ENCODE measurements around the gene PLA2G4E. TPM values are rescaled to one million over a fixed set of nuclear protein-coding genes. Genes with fewer than 3 reads are reported as not detected.

Gene PLA2G4E
- not detected for total RNA-seq

DNA sequence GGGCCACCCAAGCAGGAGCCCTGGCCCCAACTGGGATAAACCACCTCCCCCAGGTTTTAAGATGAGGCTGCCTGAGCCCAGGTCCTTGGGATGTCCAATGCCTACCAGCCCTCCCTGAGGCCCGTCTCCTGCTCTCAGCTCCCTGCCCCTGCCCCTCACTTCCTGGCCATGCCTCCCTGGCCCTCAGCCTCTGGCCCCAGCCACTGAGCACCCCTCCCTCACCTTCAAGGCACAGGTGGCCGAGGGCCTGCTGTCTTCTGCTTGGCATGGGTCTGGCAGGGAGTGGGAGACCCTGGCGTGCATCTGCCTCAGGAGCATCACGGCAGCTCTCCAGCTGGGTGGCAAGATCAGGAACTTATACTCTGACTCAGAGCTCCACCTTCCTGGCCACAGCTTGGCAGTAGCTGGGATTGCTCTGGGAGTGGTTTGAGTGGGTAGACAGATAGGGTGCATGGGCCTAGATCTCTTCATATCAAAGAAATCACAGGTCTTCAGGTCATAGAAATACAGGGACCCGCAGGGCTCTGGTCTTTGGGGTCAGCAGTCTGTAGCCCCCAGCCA lies at the start of gene PLA2G4E:
TSS of gene PLA2G4E (minus strand) at position 330 of the 561 bp plus-strand sequence. CDS start at position 318, 12 bp downstream.
- H3K27ac Mint-ChIP-seq, result no peak within 1 kb of the TSS
- POLR2A ChIA-PET, result no interaction called here
- no peak within 1 kb of the TSS for H3K4me3 Mint-ChIP-seq
- H3K36me3 Mint-ChIP-seq (ENCODE audit: low read depth), result no peaks in the 10 kb centered on the region
- no peak for DNase-seq
- H3K4me1 Mint-ChIP-seq, result no peaks in the 10 kb centered on the region
- no peaks in the 10 kb centered on the region for H3K9me3 Mint-ChIP-seq
- H3K27me3 Mint-ChIP-seq, result peaks cover 2% of the 10 kb centered on the region
- CTCF ChIA-PET, result interaction anchor here (1.5 kb wide), 1 partner anchor 31 kb away, joined by 7 read pairs; no protein-coding TSS in a partner anchor

DNA sequence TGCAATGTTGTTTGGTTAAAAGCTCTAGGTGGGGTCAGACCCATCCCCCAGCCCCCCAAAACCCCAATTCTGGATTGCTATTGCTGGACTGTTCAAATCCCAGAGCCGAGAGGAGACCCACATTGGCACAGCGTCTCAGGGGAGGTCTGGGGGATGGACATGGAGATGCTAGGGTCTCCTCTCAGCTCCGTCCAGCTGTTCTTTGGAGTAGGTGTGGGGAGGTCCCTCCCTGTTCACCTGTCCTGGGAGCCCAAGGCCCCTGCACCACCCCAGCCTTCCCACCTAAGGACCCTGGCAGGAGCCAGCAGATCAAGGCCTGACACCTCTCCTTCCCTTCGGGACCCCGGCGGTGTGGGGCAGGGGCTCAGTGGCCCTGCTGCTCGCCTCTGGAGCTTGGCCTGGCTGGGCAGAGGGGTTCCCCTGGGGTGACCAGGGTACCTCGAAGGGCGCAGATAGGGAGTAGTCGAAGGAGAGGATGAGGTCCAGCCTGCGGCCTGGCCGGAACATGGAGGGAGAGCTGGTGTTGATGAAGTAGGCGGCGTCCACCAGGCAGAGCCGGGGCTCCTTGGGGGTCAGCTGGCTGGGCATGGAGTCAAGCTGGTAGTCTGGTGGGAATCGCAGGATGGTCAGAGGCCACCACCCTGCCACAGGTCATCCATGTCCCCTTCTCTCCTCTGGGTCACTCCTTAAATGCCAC lies 49.6 kb upstream of the PLA2G4E start:
- CTCF ChIA-PET, result interaction anchor here (1.6 kb wide), 1 partner anchor 14 kb away, joined by 4 read pairs; no protein-coding TSS in a partner anchor
- POLR2A ChIA-PET, result no interaction called here
- no peak for DNase-seq
- H3K9me3 Mint-ChIP-seq, result no peaks in the 10 kb centered on the region
- H3K27me3 Mint-ChIP-seq, result peaks cover 14% of the 10 kb centered on the region
- no peak overlapping the region for H3K27ac Mint-ChIP-seq
- peaks cover 2% of the 10 kb centered on the region for H3K4me1 Mint-ChIP-seq
- H3K4me3 Mint-ChIP-seq, result no peak overlapping the region
- H3K36me3 Mint-ChIP-seq (ENCODE audit: low read depth), result no peaks in the 10 kb centered on the region

- ChIA-PET POLR2A (no interaction called here), CTCF (interaction anchor here (0.8 to 1.6 kb wide), 3 partner anchors 15 to 68 kb away, joined by 3 to 4 read pairs (median 3); no protein-coding TSS in a partner anchor)
- no peaks in the 10 kb centered on the region for H3K36me3 Mint-ChIP-seq (ENCODE audit: low read depth)
- peaks cover 2% of the 10 kb centered on the region for H3K4me1 Mint-ChIP-seq
- no peak overlapping the region for H3K4me3 Mint-ChIP-seq
- H3K27ac Mint-ChIP-seq, result no peak overlapping the region
- DNase-seq, result no peak
- peaks cover 14% of the 10 kb centered on the region for H3K27me3 Mint-ChIP-seq
- no peaks in the 10 kb centered on the region for H3K9me3 Mint-ChIP-seq
Observed at GRCh38 chr15:42069496-42070278, 48.8 kb upstream of the PLA2G4E start.

GRCh38 chr15:42069025-42069424 lies 48.2 kb upstream of the PLA2G4E start:
- Mint-ChIP-seq H3K27me3 (peaks cover 11% of the 10 kb centered on the region), H3K9me3 (no peaks in the 10 kb centered on the region), H3K27ac (no peak overlapping the region), H3K36me3 (ENCODE audit: low read depth) (no peaks in the 10 kb centered on the region), H3K4me1 (peaks cover 2% of the 10 kb centered on the region), H3K4me3 (no peak overlapping the region)
- CTCF ChIA-PET, result interaction anchor here (0.5 to 1.6 kb wide), 5 partner anchors 15 to 580 kb away, joined by 3 to 4 read pairs (median 3); no protein-coding TSS in a partner anchor
- DNase-seq, result no peak
- POLR2A ChIA-PET, result no interaction called here

DNA sequence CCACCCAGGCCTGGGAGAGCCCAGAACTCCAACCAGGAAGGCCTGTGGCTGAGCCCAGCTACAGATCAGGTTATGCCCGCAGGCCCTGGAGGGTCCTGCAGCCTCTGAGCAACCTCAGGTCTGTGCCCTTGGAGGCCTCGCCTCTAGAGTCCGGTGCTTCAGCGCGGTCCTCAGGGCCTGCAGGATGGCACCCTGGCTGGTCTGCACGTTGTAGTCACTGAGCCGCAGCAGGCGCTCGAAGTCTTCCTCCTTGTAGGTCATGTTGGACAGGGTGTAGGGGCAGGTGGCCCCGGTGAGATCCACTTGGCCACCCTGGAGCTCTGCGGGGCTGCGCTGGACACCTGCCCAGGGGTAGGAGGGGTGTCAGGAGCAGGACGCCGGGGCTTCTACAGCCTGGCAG lies 47.8 kb upstream of the PLA2G4E start:
- no peak overlapping the region for H3K27ac Mint-ChIP-seq
- H3K27me3 Mint-ChIP-seq, result peaks cover 10% of the 10 kb centered on the region
- H3K4me1 Mint-ChIP-seq, result peaks cover 2% of the 10 kb centered on the region
- no peaks in the 10 kb centered on the region for H3K36me3 Mint-ChIP-seq (ENCODE audit: low read depth)
- no peak overlapping the region for H3K4me3 Mint-ChIP-seq
- ChIA-PET CTCF (interaction anchor here (0.5 to 1.3 kb wide), 4 partner anchors 15 to 581 kb away, joined by 3 read pairs; no protein-coding TSS in a partner anchor), POLR2A (no interaction called here)
- no peak for DNase-seq
- no peaks in the 10 kb centered on the region for H3K9me3 Mint-ChIP-seq

GRCh38 chr15:42066764-42067415 lies 46.0 kb upstream of the PLA2G4E start:
- no peak for DNase-seq
- Mint-ChIP-seq H3K4me3 (no peak overlapping the region), H3K9me3 (no peaks in the 10 kb centered on the region), H3K27ac (no peak overlapping the region), H3K27me3 (peaks cover 14% of the 10 kb centered on the region), H3K36me3 (ENCODE audit: low read depth) (no peaks in the 10 kb centered on the region), H3K4me1 (peaks cover 2% of the 10 kb centered on the region)
- POLR2A ChIA-PET, result no interaction called here
- CTCF ChIA-PET, result interaction anchor here (0.8 kb wide), 1 partner anchor 12 kb away, joined by 3 read pairs; no protein-coding TSS in a partner anchor

- no peaks in the 10 kb centered on the region for H3K9me3 Mint-ChIP-seq
- DNase-seq, result no peak
- H3K4me3 Mint-ChIP-seq, result no peak overlapping the region
- peaks cover 14% of the 10 kb centered on the region for H3K27me3 Mint-ChIP-seq
- ChIA-PET CTCF (interaction anchor here (1.1 to 1.4 kb wide), 3 partner anchors 9 to 25 kb away, joined by 3 to 6 read pairs (median 4); no protein-coding TSS in a partner anchor), POLR2A (no interaction called here)
- H3K36me3 Mint-ChIP-seq (ENCODE audit: low read depth), result no peaks in the 10 kb centered on the region
- no peak overlapping the region for H3K27ac Mint-ChIP-seq
- peaks cover 2% of the 10 kb centered on the region for H3K4me1 Mint-ChIP-seq
Observed at GRCh38 chr15:42065468-42065867, 44.6 kb upstream of the PLA2G4E start.

DNA sequence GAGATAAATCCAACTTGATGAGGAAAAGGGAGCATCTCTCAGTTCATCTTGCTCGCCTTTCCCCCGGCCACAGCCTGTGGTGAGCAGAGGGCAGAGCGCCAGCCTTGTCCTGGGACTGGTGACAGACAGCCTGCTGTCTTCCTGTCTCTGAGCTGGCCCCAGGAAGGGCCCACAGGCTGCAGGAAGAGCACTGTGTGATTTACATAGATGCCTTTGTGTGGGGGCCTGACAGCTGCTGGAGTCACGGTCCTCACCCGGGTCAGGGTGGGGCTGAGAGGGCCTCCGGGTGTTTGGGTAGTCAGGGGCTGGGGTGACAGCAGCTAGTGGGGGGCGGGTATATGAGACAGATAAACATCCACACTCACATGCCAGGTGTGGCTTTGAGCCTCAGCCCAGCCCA lies 44.2 kb upstream of the PLA2G4E start:
- H3K4me3 Mint-ChIP-seq, result no peak overlapping the region
- no peak overlapping the region for H3K27ac Mint-ChIP-seq
- DNase-seq, result no peak
- H3K27me3 Mint-ChIP-seq, result peaks cover 14% of the 10 kb centered on the region
- CTCF ChIA-PET, result interaction anchor here (1.1 to 1.4 kb wide), 4 partner anchors 10 to 75 kb away, joined by 3 to 6 read pairs (median 4); no protein-coding TSS in a partner anchor
- H3K9me3 Mint-ChIP-seq, result no peaks in the 10 kb centered on the region
- POLR2A ChIA-PET, result no interaction called here
- peaks cover 6% of the 10 kb centered on the region for H3K4me1 Mint-ChIP-seq
- H3K36me3 Mint-ChIP-seq (ENCODE audit: low read depth), result no peaks in the 10 kb centered on the region

DNA sequence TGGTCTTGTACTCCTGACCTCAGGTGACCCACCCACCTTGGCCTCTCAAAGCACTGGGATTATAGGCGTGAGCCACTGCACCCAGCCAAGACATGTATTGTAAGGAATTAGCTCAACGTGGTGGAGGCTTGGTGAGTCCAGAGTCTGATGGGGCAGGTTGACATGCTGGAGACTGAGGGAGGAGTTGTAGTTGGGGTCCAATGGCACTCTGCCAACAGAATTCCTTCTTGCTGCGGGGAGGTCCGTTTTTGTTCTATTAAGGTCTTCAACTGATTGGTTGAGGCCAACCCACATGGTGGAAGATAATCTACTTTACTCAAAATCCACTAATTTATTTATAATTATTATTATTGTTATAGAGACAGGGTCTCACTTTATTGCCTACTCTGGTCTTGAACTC lies 43.4 kb upstream of the PLA2G4E start:
- H3K9me3 Mint-ChIP-seq, result no peaks in the 10 kb centered on the region
- H3K27ac Mint-ChIP-seq, result no peak overlapping the region
- H3K27me3 Mint-ChIP-seq, result peaks cover 16% of the 10 kb centered on the region
- DNase-seq, result no peak
- no peaks in the 10 kb centered on the region for H3K36me3 Mint-ChIP-seq (ENCODE audit: low read depth)
- H3K4me1 Mint-ChIP-seq, result peaks cover 7% of the 10 kb centered on the region
- CTCF ChIA-PET, result interaction anchor here (1.1 to 1.2 kb wide), 2 partner anchors 13 to 75 kb away, joined by 3 read pairs; no protein-coding TSS in a partner anchor
- POLR2A ChIA-PET, result no interaction called here
- no peak overlapping the region for H3K4me3 Mint-ChIP-seq

DNA sequence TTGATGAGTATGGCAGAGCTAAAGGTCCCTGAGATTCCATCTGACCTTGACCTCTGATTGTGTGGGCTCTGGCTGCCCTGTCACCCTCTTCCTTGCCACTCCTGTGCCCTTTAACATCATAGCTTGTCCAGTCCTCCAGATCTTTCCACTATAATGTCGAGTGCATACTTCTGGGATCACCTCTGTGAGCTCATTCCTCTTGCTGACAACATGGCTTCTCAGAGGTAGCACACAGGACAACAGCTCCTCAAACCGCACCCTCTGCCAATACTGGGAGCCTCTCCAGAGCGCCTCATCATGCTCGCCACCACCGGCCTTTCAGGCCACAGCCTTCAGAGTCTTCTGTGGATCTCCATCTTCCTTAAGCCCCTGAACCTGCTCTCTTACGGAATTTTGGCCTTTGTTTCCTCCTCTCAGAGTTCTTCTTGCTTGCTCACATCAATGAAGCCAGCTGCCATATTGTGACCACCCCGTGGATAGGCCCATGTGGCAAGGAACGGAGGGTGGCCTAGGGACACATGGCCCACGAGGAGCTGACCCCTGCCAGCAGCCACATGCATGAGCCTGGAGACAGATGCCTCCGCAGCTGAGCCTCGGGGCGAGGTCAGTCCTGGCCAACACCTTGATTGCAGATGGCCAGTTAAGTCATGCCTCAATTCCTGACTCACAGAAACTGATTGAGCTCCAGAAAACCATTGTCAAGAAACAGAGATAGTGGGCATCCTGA lies 42.4 kb upstream of the PLA2G4E start:
- CTCF ChIA-PET, result interaction anchor here (0.7 to 1.2 kb wide), 8 partner anchors 11 to 411 kb away, joined by 3 to 4 read pairs (median 3); no protein-coding TSS in a partner anchor

GRCh38 chr15:42062284-42062806 lies 41.5 kb upstream of the PLA2G4E start:
- H3K27me3 Mint-ChIP-seq, result peaks cover 27% of the 10 kb centered on the region
- POLR2A ChIA-PET, result no interaction called here
- DNase-seq, result no peak
- H3K27ac Mint-ChIP-seq, result no peak overlapping the region
- no peak overlapping the region for H3K4me3 Mint-ChIP-seq
- CTCF ChIA-PET, result interaction anchor here (0.7 to 1.2 kb wide), 5 partner anchors 10 to 68 kb away, joined by 3 read pairs; no protein-coding TSS in a partner anchor
- H3K9me3 Mint-ChIP-seq, result no peaks in the 10 kb centered on the region
- H3K4me1 Mint-ChIP-seq, result peaks cover 7% of the 10 kb centered on the region
- no peaks in the 10 kb centered on the region for H3K36me3 Mint-ChIP-seq (ENCODE audit: low read depth)

More for the DNA sequence above, 42.4 kb upstream of the PLA2G4E start:
- POLR2A ChIA-PET, result no interaction called here
- DNase-seq, result no peak
- Mint-ChIP-seq H3K36me3 (ENCODE audit: low read depth) (no peaks in the 10 kb centered on the region), H3K27me3 (peaks cover 21% of the 10 kb centered on the region), H3K4me3 (no peak overlapping the region), H3K27ac (no peak overlapping the region), H3K9me3 (no peaks in the 10 kb centered on the region), H3K4me1 (peaks cover 7% of the 10 kb centered on the region)

All from activated CD4-positive, alpha-beta T cell treated with anti-CD3 and anti-CD28 coated beads, Interleukin-2, amount 10 ng/mL, durations not matched to agents 7 days and 5 days (primary cell).